Astrocyte of the cerebellum (primary cell): ENCODE results near the gene ROR2.

Experiments used
- DNase-seq: peaks from one replicate; pipeline ENCODE4 v3.0.0-alpha.2; 2011; ENCODE audit warnings: low read depth
- H3K4me3 ChIP-seq: 2 replicates; pipeline ENCODE4 v1.5.1; 2011; ENCODE audit warnings: mild to moderate bottlenecking, low read depth, low read length, moderate library complexity
- CTCF ChIP-seq: IDR thresholded peaks from 2 replicates; pipeline ENCODE4 v1.5.1; 2012; ENCODE audit warnings: low read length, low read depth, moderate library complexity, mild to moderate bottlenecking; ENCODE audit errors: missing control alignments
- in situ Hi-C: cut with HindIII; loops from 2 replicates; pipeline ENCODE4 v1.10.0; 2017; ENCODE audit warnings: low sequenced_read_pairs

The ROR2 gene

GRCh38 chr9:91927922-91928510 lies 22.0 kb downstream of the ROR2 start:
- TF ChIP-seq CTCF = no peak
- in situ Hi-C loops = no loop called here
- no peak for DNase-seq
- no peak overlapping the region for H3K4me3 ChIP-seq

GRCh38 chr9:91924090-91924489 lies 25.9 kb downstream of the ROR2 start:
- H3K4me3 ChIP-seq = no peak overlapping the region
- no peak for TF ChIP-seq CTCF
- no peak for DNase-seq
- in situ Hi-C loops = no loop called here

GRCh38 chr9:91923145-91923544 lies 26.9 kb downstream of the ROR2 start:
- H3K4me3 ChIP-seq = no peak overlapping the region
- DNase-seq = no peak
- in situ Hi-C loops = no loop called here
- no peak for TF ChIP-seq CTCF

GRCh38 chr9:91921371-91921770 lies 28.7 kb downstream of the ROR2 start:
- no peak for DNase-seq
- TF ChIP-seq CTCF = no peak
- in situ Hi-C loops = no loop called here
- no peak overlapping the region for H3K4me3 ChIP-seq

- no peak for TF ChIP-seq CTCF
- in situ Hi-C loops = no loop called here
- DNase-seq = no peak
- no peak overlapping the region for H3K4me3 ChIP-seq
These were observed 29.2 kb downstream of the ROR2 start for GRCh38 chr9:91920630-91921350.

- TF ChIP-seq CTCF = no peak
- no peak for DNase-seq
- in situ Hi-C loops = no loop called here
- no peak overlapping the region for H3K4me3 ChIP-seq
These were observed 30.4 kb downstream of the ROR2 start for GRCh38 chr9:91919621-91920020.
